Thyroid gland (tissue), 4 donors: ENCODE measurements around the gene SMG1.
"Not testable (repeated sequence)": the region's sequence is repeated elsewhere in the genome, so short reads cannot be mapped to it uniquely, and the experiment has no call there.

ENCODE experiments used
- CTCF ChIP-seq, 6 experiments: fragments of 200-600 bp in 3 of 6; fragments of 450-650 bp in 3 of 6; sonication (generic) in 3 of 6; IDR thresholded peaks; one replicate each; pipeline ENCODE4 v1.5.1; 2016 to 2019; ENCODE audit warnings: antibody characterized with exemption in 6 of 6, mild to moderate bottlenecking in 2 of 6, inconsistent platforms in 1 of 6, moderate library complexity in 1 of 6
- POLR2A ChIP-seq, 2 donors: fragments of 450-650 bp; IDR thresholded peaks; one replicate each; pipeline ENCODE4 v1.6.1; 2017; ENCODE audit warnings: antibody characterized with exemption in 2 of 2, mild to moderate bottlenecking in 2 of 2, moderate library complexity in 1 of 2

- not testable (repeated sequence) for TF ChIP-seq POLR2A, CTCF (IDR thresholded peaks at IDR 0.05)
These were observed 159.0 kb downstream of the SMG1 start for GRCh38 chr16:18767217-18767616.
